Gastroesophageal sphincter (tissue), 3 donors: Measurements from ENCODE around the gene IFIT1B.
A peak's percentile ranks its signal among the peaks of the same experiment; 100 is the strongest.

Experiments
- CTCF ChIP-seq, 4 experiments: fragments of 200-600 bp in 2 of 4; fragments of 450-650 bp in 2 of 4; sonication (generic) in 1 of 4; IDR thresholded peaks; one replicate each; pipeline ENCODE4 v1.5.1; 2017 to 2019; ENCODE audit warnings: antibody characterized with exemption in 4 of 4, mild to moderate bottlenecking in 2 of 4, moderate library complexity in 2 of 4
- EP300 ChIP-seq: sonication (generic); formaldehyde crosslinking; IDR thresholded peaks from one replicate; pipeline ENCODE4 v1.6.1; 2017; ENCODE audit warnings: antibody characterized with exemption, mild to moderate bottlenecking
- POLR2A ChIP-seq, 2 donors: fragments of 450-650 bp; IDR thresholded peaks; one replicate each; pipeline ENCODE4 v1.6.1; 2017; ENCODE audit warnings: antibody characterized with exemption in 2 of 2, mild to moderate bottlenecking in 2 of 2, moderate library complexity in 1 of 2
- POLR2AphosphoS5 ChIP-seq: sonication (generic); formaldehyde crosslinking; IDR thresholded peaks from one replicate; pipeline ENCODE4 v1.6.1; 2017; ENCODE audit warnings: antibody characterized with exemption

DNA sequence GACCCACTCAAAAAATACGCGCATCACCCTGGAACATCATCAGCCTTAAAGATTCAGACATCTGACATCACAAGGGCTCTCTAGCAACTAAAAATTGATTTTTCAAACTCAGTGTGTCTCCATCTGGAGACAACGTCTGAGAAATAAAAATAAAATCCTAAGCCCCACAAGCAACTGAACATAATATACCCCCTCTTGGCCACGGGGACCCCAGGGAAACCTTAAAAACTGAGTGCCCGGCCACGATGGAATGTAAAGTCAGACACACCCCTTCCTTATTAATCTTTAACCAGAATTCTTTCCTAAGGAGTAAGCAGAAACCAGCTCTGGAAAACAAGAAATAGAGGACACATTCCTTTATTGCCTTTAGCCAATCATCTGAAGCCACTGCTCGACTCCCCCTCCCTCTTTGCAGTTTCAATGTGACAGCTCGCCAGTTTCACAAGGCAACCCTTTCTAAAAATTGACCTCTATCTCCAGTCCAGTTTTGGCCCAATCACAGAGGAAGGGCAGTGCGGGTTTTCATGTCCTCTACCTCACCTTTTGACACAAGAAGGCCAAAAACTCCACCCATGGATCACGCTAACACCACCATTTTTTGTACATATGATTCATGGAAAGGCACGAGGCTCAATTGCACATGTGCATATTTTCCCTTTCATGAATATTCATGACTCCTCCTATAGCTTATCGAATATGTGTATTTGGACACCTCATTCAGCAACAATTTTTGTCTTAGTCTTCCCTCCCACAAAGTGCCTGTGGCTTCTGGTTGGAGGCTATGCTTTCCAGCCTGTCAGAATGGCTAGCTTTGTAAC is 25.9 kb upstream of the IFIT1B start:
- no peak for TF ChIP-seq CTCF (IDR thresholded peaks at IDR 0.05)
- TF ChIP-seq POLR2A (IDR thresholded peaks at IDR 0.05): no peak
- TF ChIP-seq EP300: no peak
- peak; percentile 45 for TF ChIP-seq POLR2AphosphoS5
